NCI-H82 treated with DMSO at 0.1 percent for 48 hours (cell line): ENCODE measurements around the gene SLC19A1.

ENCODE experiments used
- DNase-seq: peaks from one replicate; lab custom pipeline; 2025; ENCODE audit not compliant: unreplicated experiment; lab: John Stamatoyannopoulos, UW

The SLC19A1 gene

DNA sequence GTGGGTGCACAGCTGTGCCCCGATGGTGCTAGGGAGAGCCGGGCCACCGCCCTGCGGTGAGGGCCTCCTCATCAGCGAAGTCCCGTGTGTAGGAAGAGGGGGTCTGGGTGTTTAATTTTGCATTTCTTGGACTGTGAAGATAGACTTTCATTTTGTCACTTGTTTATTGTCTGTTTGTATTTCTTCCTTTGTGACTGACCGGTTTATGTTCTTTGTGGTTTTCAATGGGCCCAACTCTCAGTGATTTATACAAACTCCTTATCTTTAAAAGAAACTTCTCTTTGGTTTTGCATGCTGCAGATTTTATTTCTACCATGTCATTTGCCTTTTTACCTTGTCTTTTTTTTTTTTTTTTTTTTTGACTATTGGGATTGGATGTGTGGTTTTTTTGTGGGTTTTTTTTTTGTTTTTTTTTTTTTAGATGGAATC lies 72.1 kb downstream of the SLC19A1 start:
- DNase-seq: no peak

DNA sequence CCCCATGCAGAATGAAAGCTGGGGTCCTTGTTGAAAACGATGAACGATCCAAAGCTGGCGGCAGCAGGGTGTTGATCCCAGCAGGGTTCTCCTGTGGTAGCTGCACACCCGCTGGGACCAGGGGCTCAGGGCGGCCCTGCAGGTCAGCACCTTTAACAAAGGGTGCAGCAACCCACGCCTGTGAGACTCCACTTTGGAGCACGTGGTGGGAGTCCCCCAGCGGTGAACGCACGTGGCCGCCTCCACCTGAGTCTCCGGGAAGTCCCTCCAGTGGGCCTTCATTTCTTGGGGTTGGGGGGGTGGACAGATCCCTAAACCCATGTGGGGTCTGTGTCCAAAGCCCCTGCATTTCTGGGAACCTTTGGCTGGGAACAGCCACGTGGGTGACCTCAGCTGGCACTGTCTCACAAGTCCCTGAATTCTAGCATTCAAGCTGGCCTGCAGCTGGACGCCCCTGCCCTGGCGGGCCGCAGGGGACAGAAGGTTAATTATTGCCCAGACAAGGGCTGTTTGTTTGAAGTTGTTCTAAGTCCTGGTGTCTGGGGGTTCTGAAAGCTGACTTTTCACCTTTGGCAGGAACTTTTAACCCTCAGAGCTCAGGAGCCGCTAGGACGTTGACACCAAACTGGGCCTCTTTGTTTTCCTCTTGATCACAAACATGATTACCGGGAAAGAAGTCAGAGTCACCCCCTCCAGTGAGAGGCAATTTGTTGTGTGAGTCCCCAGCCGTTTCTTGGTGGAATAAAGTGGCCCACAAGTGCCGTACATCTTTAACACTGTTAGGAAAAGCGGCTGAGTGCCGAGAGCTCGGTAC lies 72.8 kb downstream of the SLC19A1 start:
- no peak for DNase-seq

DNA sequence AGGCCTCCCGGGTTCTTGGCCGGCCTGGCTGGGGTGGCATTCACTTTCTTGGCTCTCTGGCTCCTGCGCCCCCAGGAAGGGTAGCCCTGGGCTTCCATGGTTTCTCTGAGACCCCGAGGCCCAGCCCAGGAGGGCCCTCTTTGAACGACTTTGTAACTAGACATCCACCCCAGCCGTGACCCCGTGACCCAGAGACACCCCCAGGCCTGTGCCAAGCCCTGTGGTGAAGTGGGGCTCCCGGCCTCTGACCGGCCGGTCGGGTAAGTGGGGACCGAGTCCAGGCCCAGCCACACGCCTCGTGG lies 73.3 kb downstream of the SLC19A1 start:
- DNase-seq: no peak

DNA sequence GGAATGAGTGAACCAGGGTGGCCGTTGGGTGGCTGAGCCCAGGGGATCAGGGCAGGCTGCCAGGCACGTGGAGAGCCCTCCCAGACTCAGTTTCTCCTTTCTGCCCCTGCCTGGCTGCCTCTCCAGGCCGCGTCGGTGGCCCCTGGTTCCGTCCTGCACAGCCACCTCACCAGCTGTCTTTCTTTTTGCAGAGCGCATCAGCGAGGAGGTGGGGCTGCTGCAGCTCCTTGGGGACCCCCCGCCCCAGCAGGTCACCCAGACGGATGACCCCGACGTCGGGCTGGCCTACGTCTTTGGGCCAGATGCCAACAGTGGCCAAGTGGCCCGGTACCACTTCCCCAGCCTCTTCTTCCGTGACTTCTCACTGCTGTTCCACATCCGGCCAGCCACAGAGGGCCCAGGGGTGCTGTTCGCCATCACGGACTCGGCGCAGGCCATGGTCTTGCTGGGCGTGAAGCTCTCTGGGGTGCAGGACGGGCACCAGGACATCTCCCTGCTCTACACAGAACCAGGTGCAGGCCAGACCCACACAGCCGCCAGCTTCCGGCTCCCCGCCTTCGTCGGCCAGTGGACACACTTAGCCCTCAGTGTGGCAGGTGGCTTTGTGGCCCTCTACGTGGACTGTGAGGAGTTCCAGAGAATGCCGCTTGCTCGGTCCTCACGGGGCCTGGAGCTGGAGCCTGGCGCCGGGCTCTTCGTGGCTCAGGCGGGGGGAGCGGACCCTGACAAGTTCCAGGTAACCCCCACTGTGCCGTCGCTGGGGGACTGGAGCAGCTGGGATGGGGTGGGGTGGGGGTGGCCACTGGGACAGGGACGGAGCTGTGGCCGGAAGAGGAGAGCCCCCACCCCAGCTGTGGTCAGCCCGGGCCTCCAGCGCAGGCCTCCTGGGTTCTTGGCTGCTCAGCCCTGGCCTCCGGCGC lies 73.9 kb downstream of the SLC19A1 start:
- DNase-seq: no peak

DNA sequence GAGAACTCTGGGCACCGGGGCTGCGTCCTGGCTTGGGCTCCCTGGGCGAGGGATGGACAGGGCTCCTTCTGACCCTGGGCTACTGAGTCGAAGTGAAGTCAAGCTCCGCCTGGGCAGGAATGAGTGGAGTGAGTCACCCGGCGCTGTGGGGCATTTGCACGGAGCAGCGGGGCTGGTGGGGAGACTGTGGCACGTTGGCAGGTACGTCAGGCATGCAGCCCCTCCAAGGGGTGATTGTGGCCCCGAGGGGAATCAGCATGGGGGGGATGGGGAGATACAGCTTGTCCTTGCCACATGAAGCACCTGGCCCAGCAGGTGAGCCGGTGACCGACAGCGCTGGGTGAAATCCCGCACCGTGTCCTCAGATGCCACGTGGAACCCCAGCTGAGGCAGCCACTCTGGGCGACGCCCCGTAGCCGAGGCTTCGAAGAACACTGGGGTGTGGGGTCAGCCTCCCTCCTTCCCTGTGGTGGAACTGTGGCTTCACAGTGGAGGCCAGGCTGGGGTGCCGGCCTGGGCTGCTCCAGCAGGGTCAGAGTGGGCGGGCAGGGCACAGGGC lies 74.9 kb downstream of the SLC19A1 start:
- no peak for DNase-seq

DNA sequence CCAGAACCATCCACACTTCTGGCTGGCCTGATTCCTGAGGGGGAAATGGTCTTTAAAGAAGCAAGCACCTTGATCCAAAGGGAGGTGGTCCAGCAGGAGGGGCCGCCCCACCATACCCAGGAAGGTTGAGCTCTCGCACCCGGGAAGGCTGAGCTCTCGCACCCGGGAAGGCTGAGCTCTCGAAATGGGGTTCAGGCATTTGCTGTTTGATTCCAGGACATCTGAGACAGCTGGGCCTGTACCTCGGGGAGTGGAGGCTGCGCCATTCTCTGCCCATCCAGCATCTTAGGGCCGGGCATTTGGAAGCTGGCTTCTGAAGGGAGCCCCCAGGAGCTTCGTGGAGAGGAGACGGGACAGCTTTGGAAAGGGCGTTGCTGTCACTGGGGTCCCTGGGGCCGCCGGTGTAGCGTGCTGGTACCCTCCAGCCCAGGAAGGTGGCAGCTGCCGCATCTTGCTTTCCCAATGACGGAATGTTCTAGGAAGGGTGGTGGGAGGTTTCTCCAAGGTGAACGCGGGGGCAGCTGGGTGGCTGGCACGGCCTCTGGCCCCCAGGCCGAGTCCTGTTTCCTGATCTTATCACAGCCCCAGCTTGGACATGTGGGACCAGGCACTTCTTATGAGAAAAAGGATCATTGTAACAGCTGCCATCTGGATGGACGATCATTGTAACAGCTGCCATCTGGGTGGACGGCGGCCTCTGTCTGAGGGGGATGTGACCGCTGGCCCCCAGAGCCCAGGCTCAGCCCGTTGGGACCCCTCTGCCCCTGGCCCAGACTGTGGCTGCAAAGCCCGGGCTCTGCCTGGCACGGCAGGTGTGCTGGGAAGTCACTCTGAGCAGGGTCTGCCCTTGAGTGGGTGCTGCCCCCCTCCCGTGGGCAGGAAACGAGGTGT lies 75.7 kb downstream of the SLC19A1 start:
- DNase-seq: no peak

DNA sequence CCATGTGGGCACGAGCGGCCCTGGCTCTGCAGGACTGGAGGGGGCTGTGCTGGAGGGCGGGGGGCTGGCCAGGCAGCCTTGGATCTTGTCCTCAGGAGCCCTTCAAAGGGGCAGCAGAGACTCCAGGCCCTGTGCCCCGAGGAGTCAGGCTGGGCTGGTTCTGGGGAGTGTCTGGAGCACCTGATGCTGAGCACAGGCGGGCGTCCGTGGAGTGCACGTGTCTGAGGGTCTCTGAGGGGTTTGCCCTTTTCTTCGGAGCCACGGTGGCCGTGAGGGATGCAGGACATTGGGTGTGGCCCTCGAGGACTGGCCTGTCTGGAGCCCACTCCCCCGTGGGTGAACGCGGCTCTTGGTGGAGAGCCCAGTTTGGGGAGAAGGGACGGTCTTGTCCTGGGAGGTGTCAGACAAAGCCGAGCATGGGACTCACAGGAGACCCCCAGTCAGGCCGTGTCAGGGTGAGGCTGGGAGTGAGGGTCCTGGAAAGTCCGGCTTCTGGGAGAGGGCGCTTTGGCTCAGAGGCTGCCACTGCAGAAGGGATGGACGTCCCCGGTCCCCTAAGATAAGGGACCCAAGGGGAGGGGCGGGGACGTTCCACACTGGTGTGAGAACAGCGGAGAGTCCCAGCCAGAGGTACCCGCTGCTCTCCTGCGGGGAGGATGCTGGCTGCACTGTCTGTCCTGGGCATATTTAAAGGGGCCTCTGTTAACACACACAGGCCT lies 76.5 kb downstream of the SLC19A1 start:
- DNase-seq: no peak

DNA sequence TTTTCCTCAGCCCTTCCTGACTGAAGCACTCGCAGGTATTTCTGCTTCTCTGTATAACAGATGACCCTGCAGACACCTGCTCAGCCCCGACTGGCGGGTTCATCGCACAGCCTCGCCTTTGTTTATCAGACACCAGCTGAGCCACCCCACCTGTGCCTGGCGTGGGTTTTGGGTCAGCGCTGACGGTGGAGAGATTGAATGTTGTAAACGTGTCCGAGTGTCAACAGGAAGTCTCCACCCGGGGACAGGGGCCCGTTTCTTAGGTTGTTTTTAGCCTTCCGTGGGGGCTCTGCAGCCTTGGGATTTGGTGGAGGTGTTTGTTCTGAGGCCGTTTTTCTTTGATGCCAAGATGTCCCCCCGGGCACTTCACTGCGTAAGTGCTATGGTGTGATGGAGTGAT lies 77.1 kb downstream of the SLC19A1 start:
- DNase-seq: no peak

DNA sequence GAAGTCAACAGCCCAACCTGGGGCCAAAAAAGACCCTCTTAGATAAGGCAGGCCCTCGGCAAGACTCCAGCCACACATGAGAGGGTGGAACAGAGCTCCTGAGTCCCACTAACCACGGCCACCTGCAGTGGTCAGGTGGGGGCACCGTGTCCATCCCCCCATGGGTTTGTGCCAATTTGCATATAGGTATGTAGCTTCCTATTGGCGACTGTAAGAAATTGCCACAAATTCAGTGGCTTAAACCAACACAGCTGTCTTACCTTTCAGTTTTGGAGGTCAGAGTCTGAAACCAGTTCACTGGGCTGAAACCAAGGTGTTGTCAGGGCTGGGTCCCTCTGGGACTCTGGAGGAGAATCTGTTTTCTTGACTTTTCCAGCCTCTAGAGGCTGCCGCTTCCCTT lies 77.9 kb downstream of the SLC19A1 start:
- no peak for DNase-seq

DNA sequence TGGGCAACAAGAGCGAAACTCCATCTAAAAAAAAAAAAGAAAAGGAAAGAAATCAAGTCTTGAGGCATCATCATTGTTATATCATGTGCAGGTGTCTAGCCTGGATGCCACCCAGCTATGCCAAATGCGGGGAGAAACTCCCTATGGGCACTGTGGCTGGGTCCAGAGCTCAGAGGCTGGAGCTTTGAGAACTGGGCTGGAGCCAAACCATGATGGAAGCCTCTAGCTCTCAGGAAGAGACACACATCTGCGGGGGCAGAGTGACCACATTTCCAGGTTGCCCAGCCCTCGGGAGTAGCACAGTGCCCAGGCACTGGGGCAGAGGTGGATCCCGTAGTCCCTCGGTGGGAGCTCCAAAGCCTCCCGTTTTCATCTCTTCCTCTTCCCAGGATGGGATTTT lies 78.4 kb downstream of the SLC19A1 start:
- no peak for DNase-seq

DNA sequence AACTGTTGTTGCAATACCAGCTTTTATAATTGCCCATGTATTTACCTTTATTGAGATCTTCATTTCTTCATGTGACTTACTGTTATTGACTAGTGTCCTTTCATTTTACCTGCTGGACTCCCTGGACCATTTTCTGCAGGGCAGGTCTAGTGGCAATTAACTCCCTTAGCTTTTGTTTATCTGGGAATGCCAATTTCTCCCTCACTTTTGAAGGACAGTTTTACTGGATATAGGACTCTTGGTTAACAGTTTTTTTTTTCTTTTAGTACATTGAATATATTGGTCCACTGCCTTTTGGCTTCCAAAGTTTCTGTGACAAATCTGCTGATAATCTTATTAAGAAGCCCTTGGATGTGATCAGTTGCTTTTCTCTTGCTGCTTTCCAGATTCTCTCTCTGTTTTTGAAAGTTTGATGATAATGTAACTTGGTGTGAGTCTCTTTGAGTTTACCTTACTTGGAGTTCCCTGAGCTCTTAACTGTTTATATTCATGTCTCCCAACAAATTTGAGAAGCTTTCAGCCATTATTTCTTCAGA lies 80.4 kb downstream of the SLC19A1 start:
- DNase-seq: no peak

DNA sequence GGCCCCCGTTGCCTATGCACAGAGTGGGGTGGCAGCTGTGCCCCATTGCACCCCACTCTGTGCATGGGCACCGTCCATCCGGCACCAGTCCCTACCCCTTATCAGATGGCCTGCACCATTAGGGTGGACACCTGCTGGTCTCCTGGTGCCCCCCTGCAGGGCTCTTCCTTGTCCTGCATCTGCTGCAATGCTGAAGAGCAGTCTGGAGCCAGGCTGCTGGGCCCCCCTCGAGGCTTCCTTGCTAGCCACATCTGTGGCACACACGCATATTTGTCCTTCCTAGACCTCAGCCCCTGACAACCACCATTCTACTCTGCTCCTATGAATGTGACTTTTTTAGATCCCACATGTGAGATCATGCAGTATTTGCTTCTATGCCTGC lies 80.9 kb downstream of the SLC19A1 start:
- DNase-seq: no peak

DNA sequence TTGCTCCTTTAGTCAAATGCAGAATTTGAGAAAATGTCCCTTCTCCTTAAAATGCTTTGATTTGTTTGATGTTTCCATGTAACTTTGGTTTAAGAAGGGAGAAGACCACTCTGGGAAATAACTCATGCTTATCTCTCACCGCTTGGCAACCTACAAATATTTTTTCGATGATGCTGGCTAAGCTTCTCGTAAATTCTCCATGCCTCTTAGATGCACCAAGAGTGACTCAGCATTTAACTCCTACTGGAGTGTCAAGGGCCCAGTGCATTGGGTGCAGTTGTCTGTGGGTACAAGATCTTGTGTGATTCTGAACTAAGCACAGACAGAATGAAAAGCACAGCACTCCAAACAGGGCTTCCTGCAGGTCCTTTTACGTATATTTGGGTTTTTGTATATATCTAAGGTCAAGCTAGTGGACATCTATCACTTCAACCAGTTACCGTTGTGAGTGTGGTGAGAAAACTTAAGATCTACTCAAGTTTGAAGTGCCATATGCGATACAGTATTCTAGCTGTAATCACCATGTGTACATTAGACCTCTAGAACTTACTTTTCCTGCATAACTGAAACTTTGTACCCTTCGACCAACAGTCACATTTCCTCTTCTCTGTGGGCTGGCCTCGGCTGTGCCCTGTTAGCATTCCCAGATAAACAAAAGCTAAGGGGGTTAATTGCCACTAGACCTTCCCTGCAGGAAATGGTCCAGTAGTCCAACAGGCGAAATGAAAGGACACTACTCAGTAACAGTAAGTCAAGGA lies 81.5 kb downstream of the SLC19A1 start:
- no peak for DNase-seq

DNA sequence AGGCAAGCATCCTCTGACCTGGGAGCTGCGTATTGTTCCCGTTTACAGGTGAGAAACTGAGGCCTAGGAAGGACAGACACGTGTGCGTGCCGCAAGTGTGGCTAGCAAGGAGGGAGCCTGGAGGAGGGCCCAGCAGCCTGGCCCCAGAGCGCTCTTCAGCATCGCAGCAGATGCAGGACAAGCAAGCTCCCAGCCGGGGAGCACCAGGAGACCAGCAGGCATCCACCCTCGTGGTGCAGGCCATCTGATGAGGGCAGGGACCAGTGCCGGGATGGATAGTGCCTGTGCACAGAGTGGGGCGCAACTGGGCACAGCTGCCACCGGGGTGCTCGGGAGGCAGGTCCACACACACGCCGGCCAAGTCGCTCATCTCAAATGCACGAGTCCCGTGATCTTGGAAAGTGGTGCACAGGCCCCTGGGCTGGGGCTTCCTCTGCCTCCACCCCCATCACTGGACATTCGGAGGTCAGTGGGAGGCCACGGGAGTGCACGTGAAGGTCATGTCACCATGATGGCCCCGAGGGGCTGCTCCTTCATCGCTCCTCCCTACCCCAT lies 82.2 kb downstream of the SLC19A1 start:
- no peak for DNase-seq

DNA sequence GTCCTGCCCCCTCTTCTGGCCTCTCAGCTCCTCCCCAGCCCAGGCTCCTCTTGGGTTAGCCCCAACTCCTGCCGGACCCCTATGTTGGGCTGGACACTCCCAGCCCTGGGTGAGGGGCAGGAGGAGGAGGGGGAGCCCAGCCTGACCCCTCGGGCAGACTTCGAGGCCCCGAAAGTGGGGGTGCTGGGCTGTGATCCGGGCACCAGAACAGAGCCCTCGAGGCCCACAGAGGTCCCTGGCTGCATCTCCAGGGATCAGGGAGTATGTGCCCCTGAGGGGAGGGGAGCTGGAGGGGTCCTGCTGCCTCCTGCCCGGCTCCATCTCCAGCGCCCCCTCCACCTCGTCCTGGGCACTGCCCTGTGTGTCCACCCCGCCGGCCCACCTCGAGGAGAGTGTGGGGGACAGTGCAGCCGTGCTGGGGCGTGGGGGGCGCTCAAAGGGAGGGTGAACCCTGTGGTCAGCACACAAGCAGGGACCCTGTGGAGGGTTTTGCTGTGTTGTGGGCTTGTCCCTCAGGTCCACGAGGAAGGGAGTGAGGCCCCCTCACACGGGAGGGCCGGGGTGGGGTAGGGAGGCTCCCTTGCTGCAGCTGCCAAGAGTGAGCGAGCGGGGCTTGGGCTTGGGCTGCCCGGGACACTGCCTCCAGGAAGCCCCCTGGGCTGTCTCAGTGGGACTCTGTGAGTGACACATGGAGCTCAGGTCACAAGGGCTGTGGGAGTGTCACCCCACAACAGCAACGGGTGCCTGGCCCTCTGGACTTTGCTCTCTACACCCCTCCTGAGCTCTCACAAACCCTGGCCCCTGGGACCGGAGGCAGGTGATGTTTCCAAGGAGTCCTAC lies 82.8 kb downstream of the SLC19A1 start:
- no peak for DNase-seq

DNA sequence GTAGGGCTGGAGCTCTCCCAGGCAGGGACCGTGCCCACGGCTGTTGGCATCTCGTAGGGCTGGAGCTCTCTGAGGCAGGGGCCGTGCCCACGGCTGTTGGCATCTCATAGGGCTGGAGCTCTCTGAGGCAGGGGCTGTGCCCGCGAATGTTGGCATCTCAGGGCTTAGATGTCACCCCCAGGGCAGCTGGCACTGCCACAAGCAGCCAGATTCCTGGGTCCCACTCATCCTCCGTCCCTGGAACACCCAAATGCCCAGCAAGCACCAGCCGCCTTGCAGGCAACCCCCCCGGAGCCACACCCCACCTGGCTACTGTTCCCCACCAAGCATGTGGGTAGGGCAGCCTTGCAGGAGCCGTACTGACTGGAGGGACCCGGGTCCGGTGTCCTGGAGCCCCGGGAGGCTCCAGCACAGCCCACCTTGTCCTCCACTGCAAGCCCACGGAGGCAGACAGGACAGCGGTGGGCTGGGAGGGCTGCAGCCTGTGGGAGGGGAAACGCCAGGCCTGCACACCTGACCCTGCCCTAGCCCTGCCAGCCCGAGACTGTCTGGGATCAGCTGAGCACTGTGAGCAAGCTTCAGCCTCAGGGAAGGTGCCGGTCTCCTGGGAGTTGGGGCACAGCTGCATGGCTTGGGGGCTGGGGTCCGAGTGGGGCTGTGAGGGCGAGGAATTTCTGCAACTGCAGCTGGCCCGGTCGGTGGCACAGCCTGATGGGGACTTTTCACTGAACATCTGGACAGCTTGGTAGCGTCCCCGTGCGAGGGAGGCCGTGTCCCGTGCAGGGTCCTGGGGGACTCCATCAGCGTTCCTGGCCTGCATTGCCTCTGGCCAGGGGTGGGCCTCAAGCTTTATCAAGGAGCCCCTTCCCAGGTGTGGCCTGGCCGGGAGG lies 83.7 kb downstream of the SLC19A1 start:
- no peak for DNase-seq

DNA sequence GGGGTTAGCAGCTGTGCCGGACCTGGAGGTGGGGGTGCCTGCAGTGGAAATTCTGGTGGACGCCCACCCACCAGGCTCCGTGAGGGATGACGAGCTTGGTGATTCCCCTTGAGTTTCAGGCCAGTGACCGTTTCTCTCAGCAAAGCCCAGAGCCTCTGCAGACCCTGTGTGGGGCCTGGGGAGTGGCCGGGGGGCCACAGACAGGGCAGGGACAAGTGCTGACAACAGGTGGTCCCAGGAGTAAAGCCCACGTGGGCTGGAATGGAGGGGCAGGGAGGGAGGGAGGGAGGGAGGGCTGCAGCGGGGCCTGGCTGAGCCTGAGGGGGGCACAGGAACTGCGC lies 84.4 kb downstream of the SLC19A1 start:
- DNase-seq: no peak
